HG03457 (cell line): Measurements from ENCODE around the gene PRRT1B.
"Not testable (repeated sequence)": the region's sequence is repeated elsewhere in the genome, so short reads cannot be mapped to it uniquely, and the experiment has no call there.

ENCODE experiments used
- ATAC-seq: cut with Tn5 transposase; IDR thresholded peaks from one replicate; pipeline ENCODE4 v1.9.1; 2021; ENCODE audit warnings: moderate number of reproducible peaks; ENCODE audit not compliant: unreplicated experiment

PRRT1B gene

DNA sequence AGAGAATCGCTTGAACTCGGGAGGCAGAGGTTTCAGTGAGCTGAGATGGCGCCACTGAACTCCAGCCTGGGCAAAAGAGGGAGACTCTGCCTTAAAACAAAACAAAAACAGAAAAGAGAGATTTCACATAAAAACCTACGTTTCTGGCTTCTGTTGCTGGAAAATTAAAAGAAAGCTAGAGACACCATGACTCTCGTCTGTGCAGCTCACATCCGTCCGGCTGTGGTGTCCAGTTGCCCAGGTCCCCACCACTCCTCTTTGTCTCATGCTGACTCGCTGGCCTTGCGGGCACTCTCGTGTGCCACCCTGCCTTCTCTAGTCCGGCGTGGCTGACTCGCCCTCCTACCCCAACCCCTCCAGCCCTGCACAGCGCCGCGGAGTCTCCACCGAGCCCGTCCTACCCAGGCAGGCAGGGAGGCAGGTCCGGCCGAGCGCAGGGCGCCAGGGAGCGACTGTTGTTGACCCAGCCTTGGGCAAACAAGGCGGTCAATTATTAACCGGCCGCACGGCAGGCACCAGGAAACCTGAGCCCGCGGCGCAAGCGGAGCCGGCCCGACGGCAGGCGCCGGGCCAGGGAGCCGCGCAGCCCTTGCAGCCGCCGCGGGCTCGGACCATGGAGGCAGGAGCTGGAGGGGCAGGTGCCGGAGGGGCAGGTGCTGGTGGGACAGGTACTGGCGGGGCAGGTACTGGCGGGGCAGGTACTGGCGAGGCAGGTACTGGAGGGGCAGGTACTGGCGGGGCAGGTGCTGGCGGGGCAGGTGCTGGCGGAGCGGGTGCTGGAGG is at the start of gene PRRT1B:
Gene PRRT1B (plus strand): TSS at position 521 of the 783 bp plus-strand sequence. CDS start 93 bp downstream, at position 614.
- no peak for ATAC-seq

GRCh38 chr9:131495785-131496184 is 49.5 kb upstream of the PRRT1B start:
- no peak for ATAC-seq

DNA sequence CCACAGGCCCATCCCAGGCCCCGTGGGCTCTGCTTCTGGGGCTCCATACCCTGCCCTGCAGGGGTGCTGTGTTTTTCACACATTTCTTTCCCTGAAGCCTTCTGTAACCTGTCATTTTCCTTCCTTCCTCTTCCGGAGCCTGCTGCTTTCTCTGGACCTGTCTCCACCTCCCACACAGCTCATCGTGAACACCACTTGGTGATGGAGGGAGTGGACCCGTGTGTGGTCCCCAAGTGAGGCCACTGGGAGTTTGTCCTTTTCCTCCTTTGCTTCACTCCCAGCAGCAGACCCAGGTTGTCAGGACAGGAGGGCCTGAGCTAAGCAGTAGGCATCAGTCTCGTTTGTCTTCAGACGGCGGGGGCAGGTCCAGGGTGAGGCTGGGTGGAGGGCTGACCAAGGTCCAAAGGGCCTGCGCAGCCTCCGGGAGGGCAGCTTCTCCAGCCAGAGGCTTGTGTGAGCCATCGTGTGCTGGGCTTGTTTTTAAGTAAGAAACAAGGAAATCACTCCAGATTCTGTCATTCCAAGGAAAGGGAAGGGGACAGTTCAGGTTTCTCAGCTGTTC is 48.4 kb upstream of the PRRT1B start:
- ATAC-seq = no peak

DNA sequence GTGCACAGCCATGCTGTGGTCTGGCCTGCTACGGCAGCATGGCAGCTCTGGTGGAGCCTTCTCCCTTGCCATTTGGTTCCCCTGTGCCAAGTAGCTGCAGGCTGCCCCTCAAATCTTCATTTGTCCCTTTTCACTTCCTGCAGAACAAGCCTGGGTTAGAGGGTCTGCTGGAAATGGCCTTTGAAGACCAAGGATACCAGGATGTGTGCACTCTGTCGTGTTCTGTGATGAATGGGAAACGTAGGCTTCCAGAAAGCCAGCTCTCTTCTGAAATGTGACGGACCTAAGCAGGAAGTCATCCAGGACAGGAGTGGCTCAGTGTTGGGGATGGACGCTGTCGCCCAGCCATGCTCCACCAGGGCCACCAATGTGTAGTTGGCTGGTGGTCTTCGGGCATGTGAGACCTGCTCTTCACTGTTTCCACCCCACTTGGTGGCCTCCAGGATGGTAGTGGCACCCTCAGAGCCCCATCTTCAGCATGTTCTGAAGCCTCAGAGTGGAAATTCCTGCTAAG is 46.0 kb upstream of the PRRT1B start:
- no peak for ATAC-seq

DNA sequence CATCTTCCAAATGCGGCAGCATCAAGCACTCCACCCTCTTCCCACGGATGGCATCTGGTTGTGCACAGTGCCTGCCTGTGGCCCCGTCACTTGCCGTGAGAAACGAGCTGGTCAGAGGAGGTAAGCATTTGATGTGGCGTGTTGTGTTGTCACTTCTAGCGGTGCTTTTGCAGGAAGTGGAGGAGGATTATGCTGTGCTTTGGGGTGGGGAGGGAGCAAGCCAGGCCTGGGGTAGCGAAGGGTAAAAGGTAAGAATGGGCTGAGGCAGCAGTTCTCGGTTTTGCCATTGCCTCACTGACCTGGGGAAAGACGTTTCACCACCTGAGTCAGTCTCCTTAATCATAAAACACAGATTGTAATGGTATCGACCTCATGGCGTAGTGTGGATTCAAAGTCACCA is 44.9 kb upstream of the PRRT1B start:
- no peak for ATAC-seq

- ATAC-seq = no peak
Observed at GRCh38 chr9:131500939-131501541, 44.3 kb upstream of the PRRT1B start.

DNA sequence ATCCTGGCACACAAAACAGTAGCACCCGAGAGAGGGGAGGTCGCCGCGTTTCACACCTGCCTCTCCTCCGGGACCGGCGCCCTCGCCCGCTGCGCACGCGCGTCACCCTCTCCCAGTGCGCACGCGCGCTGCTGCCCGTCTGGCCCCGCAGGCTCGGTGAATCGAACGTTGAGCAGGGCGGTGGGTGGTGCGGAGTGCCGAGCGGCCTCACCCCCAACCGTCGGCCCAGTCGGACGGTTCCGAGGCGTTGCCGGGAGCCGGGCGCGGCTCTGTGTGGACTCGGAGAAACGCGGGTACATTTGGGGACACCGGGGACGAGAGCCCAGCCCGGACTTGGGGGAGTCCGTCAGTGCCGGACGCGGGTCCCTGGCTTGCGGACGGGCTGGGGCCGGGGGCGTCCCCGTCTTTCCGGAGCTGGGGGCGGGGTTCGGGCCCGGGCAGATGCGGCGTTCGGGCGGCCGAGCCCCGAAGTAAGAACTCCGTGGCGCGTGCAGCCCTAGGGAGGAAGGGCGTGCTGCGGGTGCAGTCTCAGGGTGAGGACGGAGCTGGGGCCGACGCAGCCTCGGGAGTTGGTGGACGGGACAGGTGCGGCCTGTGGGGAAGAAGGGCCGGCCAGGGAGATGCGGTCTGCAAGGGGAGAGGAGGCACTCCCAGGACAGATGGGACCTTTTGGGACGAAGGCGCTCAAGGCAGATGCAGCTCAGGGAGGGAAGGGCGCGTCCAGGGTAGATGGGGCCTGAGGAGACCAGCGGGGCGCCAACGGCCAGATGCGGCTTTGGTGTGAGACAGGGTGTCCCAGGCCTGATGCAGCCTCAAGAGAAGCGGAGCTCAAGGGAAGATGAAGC is 42.3 kb upstream of the PRRT1B start, which contains the start of gene POMT1:
Gene POMT1 (plus strand): TSS at position 138 of the 845 bp plus-strand sequence. CDS start 1,301 bp downstream, outside the sequence.
- peak; percentile 47 for ATAC-seq

- no peak for ATAC-seq
Observed at GRCh38 chr9:131503626-131504465, 41.5 kb upstream of the PRRT1B start.

- ATAC-seq = no peak
Observed at GRCh38 chr9:131505012-131505411, 40.3 kb upstream of the PRRT1B start.

- ATAC-seq = no peak
Observed at GRCh38 chr9:131511416-131511815, 33.9 kb upstream of the PRRT1B start.

DNA sequence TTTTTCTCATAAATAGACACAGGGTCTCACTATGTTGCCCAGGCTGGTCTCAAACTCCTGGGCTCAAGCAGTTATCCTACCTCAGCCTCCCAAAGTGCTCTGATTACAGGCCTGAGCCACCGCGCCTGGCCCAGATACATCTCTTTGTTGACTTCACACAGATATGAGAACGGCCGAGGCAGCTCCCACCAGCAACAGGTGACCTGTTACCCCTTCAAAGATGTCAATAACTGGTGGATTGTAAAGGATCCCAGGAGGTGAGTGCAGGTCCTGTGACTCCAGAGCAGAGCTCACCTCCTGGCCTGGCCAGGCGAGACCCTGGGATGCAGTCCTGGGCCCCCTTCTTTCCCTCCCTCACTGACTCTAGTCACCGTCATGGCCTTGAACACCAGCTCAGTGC is 33.4 kb upstream of the PRRT1B start:
- no peak for ATAC-seq

- ATAC-seq = no peak
Observed at GRCh38 chr9:131513177-131513576, 32.1 kb upstream of the PRRT1B start.

GRCh38 chr9:131515559-131516031 is 29.7 kb upstream of the PRRT1B start:
- ATAC-seq = not testable (repeated sequence)

GRCh38 chr9:131516100-131516499 is 29.2 kb upstream of the PRRT1B start:
- no peak for ATAC-seq

- ATAC-seq = no peak
Observed at GRCh38 chr9:131516930-131517329, 28.4 kb upstream of the PRRT1B start.

DNA sequence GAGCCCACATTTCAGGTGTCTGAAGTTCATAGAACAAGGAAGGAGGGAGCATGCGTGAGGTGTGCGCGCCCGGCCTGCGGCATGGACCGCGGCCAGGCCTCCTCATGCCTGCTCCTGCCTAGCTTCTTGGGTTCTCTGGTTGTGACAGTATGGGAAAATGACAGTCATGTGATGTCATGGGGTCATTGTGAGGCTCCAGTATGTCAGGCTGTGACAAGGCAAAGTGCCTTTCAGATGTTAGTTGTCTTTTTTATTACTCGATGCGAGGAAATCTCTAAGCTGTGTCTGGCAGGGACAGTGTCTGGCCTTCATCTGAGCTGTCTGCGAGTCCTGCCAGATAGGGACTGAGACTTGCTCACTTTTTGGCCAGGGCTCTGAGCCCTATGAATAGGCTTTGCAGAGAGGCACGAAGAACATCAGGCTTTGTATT is 27.5 kb upstream of the PRRT1B start:
- no peak for ATAC-seq

DNA sequence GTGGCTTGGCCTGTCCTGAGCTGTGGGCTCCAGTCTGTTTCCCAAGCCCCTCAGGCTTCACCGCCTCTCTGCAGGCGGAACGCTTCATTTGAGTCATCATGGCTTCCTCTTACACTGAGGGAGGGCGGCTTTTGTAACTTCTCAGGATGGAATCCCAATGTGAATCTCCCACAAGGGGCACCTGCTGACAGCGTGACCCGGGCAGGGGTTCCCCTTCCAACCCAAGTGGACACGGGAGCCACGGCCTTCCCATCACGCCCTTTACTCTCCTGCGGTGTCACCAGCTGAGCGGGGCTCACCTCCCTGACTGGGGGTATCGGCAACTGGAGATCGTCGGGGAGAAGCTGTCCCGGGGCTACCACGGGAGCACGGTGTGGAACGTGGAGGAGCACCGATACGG is 26.8 kb upstream of the PRRT1B start:
- ATAC-seq = no peak

DNA sequence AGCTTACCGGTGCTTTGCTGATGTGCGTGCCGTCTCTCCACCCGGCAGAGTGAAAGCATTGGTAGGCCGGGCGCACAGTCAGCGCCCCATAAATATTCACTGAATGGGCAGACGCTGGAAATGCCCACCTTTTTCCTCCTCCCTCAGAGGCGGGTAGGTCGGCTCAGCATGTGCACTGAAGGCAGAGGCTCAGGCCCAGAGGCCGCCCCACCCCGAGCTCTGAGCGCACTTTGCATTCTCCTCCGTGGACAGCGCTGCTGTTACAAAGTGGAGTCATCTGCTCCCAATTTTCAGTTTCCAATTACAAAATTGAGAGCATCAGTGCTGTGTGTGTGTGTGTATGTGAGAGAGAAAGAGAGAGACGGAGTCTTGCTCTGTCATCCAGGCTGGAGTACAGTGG is 24.8 kb upstream of the PRRT1B start:
- ATAC-seq = no peak

DNA sequence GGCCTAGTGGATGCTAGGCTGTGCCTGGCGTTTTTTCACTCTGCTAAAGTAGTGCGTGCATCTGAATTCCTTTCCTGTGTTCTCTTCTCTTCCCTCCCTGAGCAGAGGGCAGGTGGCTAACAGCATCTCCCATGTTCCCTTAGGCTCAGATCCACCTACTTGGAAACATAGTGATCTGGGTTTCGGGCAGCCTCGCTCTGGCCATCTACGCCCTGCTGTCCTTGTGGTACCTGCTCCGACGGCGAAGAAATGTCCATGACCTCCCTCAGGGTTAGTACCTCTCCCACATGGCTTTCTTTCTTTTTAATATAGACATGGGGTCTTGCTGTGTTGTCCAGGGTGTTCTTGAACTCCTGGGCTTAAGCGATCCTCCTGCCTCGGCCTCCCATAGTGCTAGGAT is 24.1 kb upstream of the PRRT1B start:
- ATAC-seq = no peak

- no peak for ATAC-seq
Observed at GRCh38 chr9:131521822-131522221, 23.5 kb upstream of the PRRT1B start.
